Fibroblast of lung (primary cell): Measurements from ENCODE around the gene SMIM24.

ENCODE experiments used
- CTCF ChIP-seq, 2 donors: IDR thresholded peaks in 1 of 2; conservative IDR thresholded peaks in 1 of 2; 1 replicate in 1 of 2; 2 replicates in 1 of 2; pipeline ENCODE4 v1.5.1; 2011 to 2012; ENCODE audit warnings: low read length in 2 of 2, control low read depth in 1 of 2, inconsistent platforms in 1 of 2, low read depth in 1 of 2, mild to moderate bottlenecking in 1 of 2
- EZH2 ChIP-seq: IDR thresholded peaks from 2 replicates; pipeline ENCODE4 v1.5.1; 2012; ENCODE audit warnings: low read length, control low read depth, mild to moderate bottlenecking; ENCODE audit errors: missing control alignments

GRCh38 chr19:3479177-3479833 lies 1.0 kb downstream of the SMIM24 start:
- TF ChIP-seq EZH2 (no peak), CTCF (conservative IDR thresholded peaks at IDR 0.05 in 1 of 2, IDR thresholded peaks at IDR 0.05 in 1 of 2; ENCODE audit: low read depth in 1 of 2, low read length in 2 of 2) (no peak)
